HG02885 (cell line): ENCODE data around the gene CR1L.
"Not testable (repeated sequence)": the region's sequence is repeated elsewhere in the genome, so short reads cannot be mapped to it uniquely, and the experiment has no call there.

ENCODE experiments used
- ATAC-seq: cut with Tn5 transposase; IDR thresholded peaks from one replicate; pipeline ENCODE4 v1.9.1; 2021; ENCODE audit warnings: mild to moderate bottlenecking; ENCODE audit not compliant: unreplicated experiment, poor library complexity

CR1L gene

GRCh38 chr1:207766569-207766968 is 121.6 kb downstream of the CR1L start:
- no peak for ATAC-seq

DNA sequence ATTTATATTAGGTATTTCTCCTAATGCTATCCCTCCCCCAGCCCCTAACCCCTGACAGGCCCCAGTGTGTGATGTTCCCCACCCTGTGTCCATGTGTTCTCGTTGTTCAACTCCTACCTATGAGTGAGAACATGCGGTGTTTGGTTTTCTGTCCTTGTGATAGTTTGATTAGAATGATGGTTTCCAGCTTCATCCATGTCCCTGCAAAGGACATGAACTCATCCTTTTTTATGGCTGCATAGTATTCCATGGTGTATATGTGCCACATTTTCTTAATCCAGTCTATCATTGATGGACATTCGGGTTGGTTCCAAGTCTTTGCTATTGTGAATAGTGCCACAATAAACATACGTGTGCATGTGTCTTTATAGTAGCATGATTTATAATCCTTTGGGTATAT is 125.6 kb downstream of the CR1L start:
- not testable (repeated sequence) for ATAC-seq
